Measurements from ENCODE around the gene LRRC40.

Gene LRRC40

GRCh38 chr1:70140894-70141293, 64.5 kb downstream of the LRRC40 start:
- no peak overlapping the region for H3K9ac ChIP-seq (ENCODE audit: low read length)
- no peaks in the 10 kb centered on the region for H3K4me1 ChIP-seq (ENCODE audit: low read length)
- H3K27ac ChIP-seq (ENCODE audit: low read length): no peak overlapping the region
- H3K36me3 ChIP-seq (replicated peaks; ENCODE audit: low read depth, low read length): no peaks in the 10 kb centered on the region
- H3K9me3 ChIP-seq (ENCODE audit: insufficient read depth, low read length): no peaks in the 10 kb centered on the region
- H3K4me3 ChIP-seq (ENCODE audit: low read length): no peak overlapping the region
- H3K79me2 ChIP-seq (ENCODE audit: low read length): no peaks in the 10 kb centered on the region
- TF ChIP-seq CTCF (IDR thresholded peaks at IDR 0.05; ENCODE audit: low read depth, low read length): no peak
- TF ChIP-seq EZH2phosphoT487 (IDR thresholded peaks at IDR 0.05; ENCODE audit: low read depth): no peak
- no peaks in the 10 kb centered on the region for H4K20me1 ChIP-seq (ENCODE audit: insufficient read depth, low read length)
- H2AFZ ChIP-seq (ENCODE audit: low read depth, low read length): no peak overlapping the region
- no peak overlapping the region for H3K4me2 ChIP-seq (ENCODE audit: low read length)
- H3K27me3 ChIP-seq (ENCODE audit: low read depth, low read length): no peaks in the 10 kb centered on the region

- H3K27ac ChIP-seq (ENCODE audit: low read length): no peak overlapping the region
- TF ChIP-seq EZH2phosphoT487 (IDR thresholded peaks at IDR 0.05; ENCODE audit: low read depth) (no peak), CTCF (IDR thresholded peaks at IDR 0.05; ENCODE audit: low read depth, low read length) (no peak)
Measured at GRCh38 chr1:70140343-70140742, 65.0 kb downstream of the LRRC40 start.

DNA sequence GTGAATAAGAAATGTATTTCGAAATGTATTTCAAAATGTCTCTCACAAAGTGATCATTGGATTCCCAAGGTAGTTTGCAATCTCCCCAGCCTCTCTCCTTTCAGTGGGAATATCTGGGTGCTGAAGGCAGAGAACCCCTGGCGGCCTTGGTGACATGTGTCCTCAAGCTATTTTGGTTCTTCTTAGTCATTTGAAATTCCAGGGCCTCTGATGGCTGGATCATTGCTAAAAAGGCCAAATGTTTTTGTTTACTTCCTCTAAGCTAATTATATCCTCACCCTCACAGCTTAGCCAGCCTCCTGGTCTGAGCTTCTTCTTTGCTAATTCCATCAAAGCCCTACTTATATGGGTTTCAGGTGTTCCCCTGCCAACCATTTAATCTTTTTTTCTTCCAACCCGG, 71.2 kb downstream of the LRRC40 start:
- H3K4me2 ChIP-seq (ENCODE audit: low read length): no peak overlapping the region

More at GRCh38 chr1:70140343-70140742, 65.0 kb downstream of the LRRC40 start:
- Histone ChIP-seq H3K4me1 (ENCODE audit: low read length) (no peaks in the 10 kb centered on the region), H3K36me3 (replicated peaks; ENCODE audit: low read depth, low read length) (no peaks in the 10 kb centered on the region), H3K9me3 (ENCODE audit: insufficient read depth, low read length) (no peaks in the 10 kb centered on the region), H3K9ac (ENCODE audit: low read length) (no peak overlapping the region), H3K4me3 (ENCODE audit: low read length) (no peak overlapping the region), H2AFZ (ENCODE audit: low read depth, low read length) (no peak overlapping the region), H3K79me2 (ENCODE audit: low read length) (no peaks in the 10 kb centered on the region), H4K20me1 (ENCODE audit: insufficient read depth, low read length) (no peaks in the 10 kb centered on the region), H3K4me2 (ENCODE audit: low read length) (no peak overlapping the region), H3K27me3 (ENCODE audit: low read depth, low read length) (no peaks in the 10 kb centered on the region)

DNA sequence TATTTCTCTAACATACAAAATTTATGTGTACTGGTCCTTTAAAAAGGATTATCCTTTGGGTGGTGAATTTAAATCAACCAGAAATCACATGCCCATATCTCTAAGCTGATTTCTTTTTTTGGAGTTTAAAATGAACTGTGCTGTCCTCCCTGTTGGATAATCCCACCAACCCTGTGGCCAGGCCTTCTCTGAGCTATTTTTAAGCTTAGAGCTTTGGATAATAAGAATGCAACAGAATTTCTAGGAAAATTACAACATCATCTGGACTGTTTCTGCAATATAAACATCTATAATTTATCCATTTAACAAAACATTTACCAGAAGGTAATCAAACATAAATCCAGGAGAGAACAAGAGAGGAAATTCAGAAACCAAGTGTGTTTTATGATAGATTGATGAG, 88.3 kb downstream of the LRRC40 start:
- Histone ChIP-seq H3K9me3 (ENCODE audit: insufficient read depth, low read length) (no peaks in the 10 kb centered on the region), H3K4me1 (ENCODE audit: low read length) (no peaks in the 10 kb centered on the region), H4K20me1 (ENCODE audit: insufficient read depth, low read length) (no peaks in the 10 kb centered on the region), H3K36me3 (replicated peaks; ENCODE audit: low read depth, low read length) (no peaks in the 10 kb centered on the region), H2AFZ (ENCODE audit: low read depth, low read length) (no peak overlapping the region), H3K9ac (ENCODE audit: low read length) (no peak overlapping the region), H3K4me3 (ENCODE audit: low read length) (no peak overlapping the region), H3K4me2 (ENCODE audit: low read length) (no peak overlapping the region), H3K27me3 (ENCODE audit: low read depth, low read length) (peaks cover 16% of the 10 kb centered on the region; the same call in 1 of the 2 replicates), H3K27ac (ENCODE audit: low read length) (no peak overlapping the region), H3K79me2 (ENCODE audit: low read length) (no peaks in the 10 kb centered on the region)
- no peak for TF ChIP-seq EZH2phosphoT487 (IDR thresholded peaks at IDR 0.05; ENCODE audit: low read depth)
- TF ChIP-seq CTCF (IDR thresholded peaks at IDR 0.05; ENCODE audit: low read depth, low read length): no peak

More for the DNA sequence above, 71.2 kb downstream of the LRRC40 start:
- Histone ChIP-seq H3K27ac (ENCODE audit: low read length) (no peak overlapping the region), H4K20me1 (ENCODE audit: insufficient read depth, low read length) (no peaks in the 10 kb centered on the region), H3K9ac (ENCODE audit: low read length) (no peak overlapping the region), H3K79me2 (ENCODE audit: low read length) (no peaks in the 10 kb centered on the region), H3K27me3 (ENCODE audit: low read depth, low read length) (no peaks in the 10 kb centered on the region), H3K36me3 (replicated peaks; ENCODE audit: low read depth, low read length) (no peaks in the 10 kb centered on the region), H3K4me1 (ENCODE audit: low read length) (no peaks in the 10 kb centered on the region), H3K9me3 (ENCODE audit: insufficient read depth, low read length) (no peaks in the 10 kb centered on the region), H2AFZ (ENCODE audit: low read depth, low read length) (no peak overlapping the region), H3K4me3 (ENCODE audit: low read length) (no peak overlapping the region)
- no peak for TF ChIP-seq EZH2phosphoT487 (IDR thresholded peaks at IDR 0.05; ENCODE audit: low read depth)
- TF ChIP-seq CTCF (IDR thresholded peaks at IDR 0.05; ENCODE audit: low read depth, low read length): no peak
